ENCODE data around the gene CENPT.
A peak's percentile ranks its signal among the peaks of the same experiment; 100 is the strongest.
"Not testable (repeated sequence)": the region's sequence is repeated elsewhere in the genome, so short reads cannot be mapped to it uniquely, and the experiment has no call there.

The CENPT gene

GRCh38 chr16:67869653-67870052 is 22.2 kb upstream of the CENPT start:
- Mint-ChIP-seq H3K27me3 (no peaks in the 10 kb centered on the region), H3K4me3 (no peak overlapping the region), H3K27ac (no peak overlapping the region)

GRCh38 chr16:67868290-67868689 is 20.8 kb upstream of the CENPT start:
- ATAC-seq (ENCODE audit: low read depth), result no peak
- Mint-ChIP-seq H3K4me1 (peaks cover 4% of the 10 kb centered on the region), H3K9me3 (no peaks in the 10 kb centered on the region), H3K4me3 (no peak overlapping the region), H3K27ac (no peak overlapping the region), H3K36me3 (peaks cover 7% of the 10 kb centered on the region), H3K27me3 (no peaks in the 10 kb centered on the region)
- no peak for DNase-seq (ENCODE audit: low spot score in 2 of 2)

More at GRCh38 chr16:67869653-67870052, 22.2 kb upstream of the CENPT start:
- Mint-ChIP-seq H3K36me3 (peaks cover 7% of the 10 kb centered on the region), H3K9me3 (no peaks in the 10 kb centered on the region), H3K4me1 (peaks cover 12% of the 10 kb centered on the region)
- ATAC-seq (ENCODE audit: low read depth) (no peak), DNase-seq (ENCODE audit: low spot score in 2 of 2) (no peak)

- DNase-seq (ENCODE audit: low spot score in 2 of 2) (no peak), ATAC-seq (ENCODE audit: low read depth) (no peak)
- Mint-ChIP-seq H3K4me1 (peaks cover 6% of the 10 kb centered on the region), H3K27ac (no peak overlapping the region), H3K9me3 (no peaks in the 10 kb centered on the region), H3K4me3 (no peak overlapping the region), H3K27me3 (no peaks in the 10 kb centered on the region), H3K36me3 (peaks cover 2% of the 10 kb centered on the region)
Observed at GRCh38 chr16:67865318-67865717, 17.8 kb upstream of the CENPT start.

GRCh38 chr16:67864594-67864993 is 17.1 kb upstream of the CENPT start:
- ATAC-seq (ENCODE audit: low read depth) (no peak), DNase-seq (ENCODE audit: low spot score in 2 of 2) (no peak)
- no peak overlapping the region for H3K4me3 Mint-ChIP-seq
- no peaks in the 10 kb centered on the region for H3K27me3 Mint-ChIP-seq
- H3K9me3 Mint-ChIP-seq, result no peaks in the 10 kb centered on the region
- peaks cover 6% of the 10 kb centered on the region for H3K4me1 Mint-ChIP-seq
- no peaks in the 10 kb centered on the region for H3K36me3 Mint-ChIP-seq
- peak overlapping the region; percentile 53 for H3K27ac Mint-ChIP-seq

- H3K27ac Mint-ChIP-seq, result not testable (repeated sequence)
Observed at GRCh38 chr16:67864044-67864443, 16.6 kb upstream of the CENPT start.

GRCh38 chr16:67862623-67863583 is 15.4 kb upstream of the CENPT start:
- DNase-seq (ENCODE audit: low spot score in 2 of 2) (no peak), ATAC-seq (ENCODE audit: low read depth) (no peak)
- no peaks in the 10 kb centered on the region for H3K36me3 Mint-ChIP-seq
- H3K4me3 Mint-ChIP-seq, result no peak overlapping the region
- no peaks in the 10 kb centered on the region for H3K27me3 Mint-ChIP-seq
- no peaks in the 10 kb centered on the region for H3K9me3 Mint-ChIP-seq
- no peak overlapping the region for H3K27ac Mint-ChIP-seq
- peaks cover 10% of the 10 kb centered on the region for H3K4me1 Mint-ChIP-seq

More at GRCh38 chr16:67864044-67864443, 16.6 kb upstream of the CENPT start:
- not testable (repeated sequence) for H3K36me3 Mint-ChIP-seq; H3K4me3 Mint-ChIP-seq; H3K27me3 Mint-ChIP-seq; H3K4me1 Mint-ChIP-seq; DNase-seq (ENCODE audit: low spot score in 2 of 2); ATAC-seq (ENCODE audit: low read depth); H3K9me3 Mint-ChIP-seq

- Mint-ChIP-seq H3K9me3 (no peaks in the 10 kb centered on the region), H3K27me3 (no peaks in the 10 kb centered on the region), H3K4me3 (no peak overlapping the region), H3K36me3 (no peaks in the 10 kb centered on the region), H3K4me1 (peaks cover 19% of the 10 kb centered on the region), H3K27ac (no peak overlapping the region)
- ATAC-seq (ENCODE audit: low read depth) (no peak), DNase-seq (ENCODE audit: low spot score in 2 of 2) (no peak)
Observed at GRCh38 chr16:67861877-67862276, 14.4 kb upstream of the CENPT start.

GRCh38 chr16:67860589-67861398 is 13.3 kb upstream of the CENPT start:
- H3K36me3 Mint-ChIP-seq, result no peaks in the 10 kb centered on the region
- DNase-seq (ENCODE audit: low spot score in 2 of 2) (no peak), ATAC-seq (ENCODE audit: low read depth) (no peak)
- no peak overlapping the region for H3K4me3 Mint-ChIP-seq
- H3K27me3 Mint-ChIP-seq, result no peaks in the 10 kb centered on the region
- H3K27ac Mint-ChIP-seq, result no peak overlapping the region
- H3K9me3 Mint-ChIP-seq, result no peaks in the 10 kb centered on the region
- peaks cover 19% of the 10 kb centered on the region for H3K4me1 Mint-ChIP-seq

GRCh38 chr16:67858500-67858899 is 11.0 kb upstream of the CENPT start:
- Mint-ChIP-seq H3K4me3 (no peak overlapping the region), H3K9me3 (no peaks in the 10 kb centered on the region), H3K27me3 (no peaks in the 10 kb centered on the region), H3K27ac (peak overlapping the region; percentile 17), H3K36me3 (no peaks in the 10 kb centered on the region), H3K4me1 (peaks cover 24% of the 10 kb centered on the region)
- ATAC-seq (ENCODE audit: low read depth) (no peak), DNase-seq (ENCODE audit: low spot score in 2 of 2) (no peak)

GRCh38 chr16:67857547-67858233 is 10.2 kb upstream of the CENPT start:
- ATAC-seq (ENCODE audit: low read depth) (no peak), DNase-seq (ENCODE audit: low spot score in 2 of 2) (no peak)
- no peaks in the 10 kb centered on the region for H3K9me3 Mint-ChIP-seq

GRCh38 chr16:67856927-67857546 is 9.5 kb upstream of the CENPT start:
- Mint-ChIP-seq H3K9me3 (no peaks in the 10 kb centered on the region), H3K27me3 (no peaks in the 10 kb centered on the region), H3K4me1 (peaks cover 24% of the 10 kb centered on the region), H3K4me3 (no peak overlapping the region), H3K27ac (no peak overlapping the region), H3K36me3 (no peaks in the 10 kb centered on the region)
- DNase-seq (ENCODE audit: low spot score in 2 of 2) (no peak), ATAC-seq (ENCODE audit: low read depth) (no peak)

More at GRCh38 chr16:67857547-67858233, 10.2 kb upstream of the CENPT start:
- H3K27ac Mint-ChIP-seq, result peak overlapping the region; percentile 17
- no peaks in the 10 kb centered on the region for H3K27me3 Mint-ChIP-seq
- peaks cover 24% of the 10 kb centered on the region for H3K4me1 Mint-ChIP-seq
- no peaks in the 10 kb centered on the region for H3K36me3 Mint-ChIP-seq
- H3K4me3 Mint-ChIP-seq, result no peak overlapping the region

- Mint-ChIP-seq H3K27ac (no peak overlapping the region), H3K9me3 (no peaks in the 10 kb centered on the region), H3K4me1 (peaks cover 19% of the 10 kb centered on the region), H3K27me3 (no peaks in the 10 kb centered on the region), H3K36me3 (no peaks in the 10 kb centered on the region), H3K4me3 (no peak overlapping the region)
- no peak for ATAC-seq (ENCODE audit: low read depth)
- DNase-seq (ENCODE audit: low spot score in 2 of 2), result no peak
Observed at GRCh38 chr16:67855789-67856188, 8.3 kb upstream of the CENPT start.

GRCh38 chr16:67853670-67854069 is 6.2 kb upstream of the CENPT start:
- DNase-seq (ENCODE audit: low spot score in 2 of 2) (no peak), ATAC-seq (ENCODE audit: low read depth) (no peak)
- peaks cover 22% of the 10 kb centered on the region for H3K4me1 Mint-ChIP-seq
- H3K4me3 Mint-ChIP-seq, result no peak overlapping the region
- no peaks in the 10 kb centered on the region for H3K9me3 Mint-ChIP-seq
- H3K27ac Mint-ChIP-seq, result no peak overlapping the region
- H3K36me3 Mint-ChIP-seq, result no peaks in the 10 kb centered on the region
- H3K27me3 Mint-ChIP-seq, result no peaks in the 10 kb centered on the region
